Activated T-helper 9 cell treated with anti-CD3 and anti-CD28 coated beads, Interleukin-2, amount 50 U/mL, for 16 hours (primary cell): Measurements from ENCODE around the gene APBB2.
A peak's percentile ranks its signal among the peaks of the same experiment; 100 is the strongest.
"Not testable (repeated sequence)": the region's sequence is repeated elsewhere in the genome, so short reads cannot be mapped to it uniquely, and the experiment has no call there.

ENCODE experiments used
- DNase-seq: peaks from one replicate; pipeline ENCODE4 v3.0.0-alpha.2; 2020; ENCODE audit warnings: low read depth

Gene APBB2

GRCh38 chr4:40937140-40937725 is 277.1 kb downstream of the APBB2 start:
- no peak for DNase-seq

- no peak for DNase-seq
These were observed 279.7 kb downstream of the APBB2 start for GRCh38 chr4:40934676-40935075.

GRCh38 chr4:40933272-40934053 is 280.9 kb downstream of the APBB2 start:
- no peak for DNase-seq

GRCh38 chr4:40931841-40932240 is 282.5 kb downstream of the APBB2 start:
- DNase-seq, result no peak

GRCh38 chr4:40931238-40931637 is 283.1 kb downstream of the APBB2 start:
- no peak for DNase-seq

GRCh38 chr4:40927074-40927473 is 287.3 kb downstream of the APBB2 start:
- DNase-seq, result no peak

GRCh38 chr4:40924793-40925117 is 289.6 kb downstream of the APBB2 start:
- no peak for DNase-seq

GRCh38 chr4:40924096-40924792 is 290.1 kb downstream of the APBB2 start:
- peak; percentile 51 for DNase-seq

GRCh38 chr4:40923316-40924095 is 290.8 kb downstream of the APBB2 start:
- DNase-seq, result no peak

- DNase-seq, result not testable (repeated sequence)
These were observed 294.4 kb downstream of the APBB2 start for GRCh38 chr4:40919976-40920375.

GRCh38 chr4:40918330-40918729 is 296.0 kb downstream of the APBB2 start:
- DNase-seq, result no peak

GRCh38 chr4:40916880-40917279 is 297.5 kb downstream of the APBB2 start:
- peak; percentile 15 for DNase-seq

GRCh38 chr4:40916218-40916555 is 298.2 kb downstream of the APBB2 start:
- no peak for DNase-seq

GRCh38 chr4:40915318-40916217 is 298.8 kb downstream of the APBB2 start:
- DNase-seq, result no peak

GRCh38 chr4:40912460-40913184 is 301.7 kb downstream of the APBB2 start:
- no peak for DNase-seq

GRCh38 chr4:40910706-40911105 is 303.6 kb downstream of the APBB2 start:
- no peak for DNase-seq

GRCh38 chr4:40909363-40909876 is 304.9 kb downstream of the APBB2 start:
- DNase-seq, result no peak

GRCh38 chr4:40908702-40909362 is 305.5 kb downstream of the APBB2 start:
- peak; percentile 39 for DNase-seq

- DNase-seq, result no peak
These were observed 306.0 kb downstream of the APBB2 start for GRCh38 chr4:40908297-40908696.

GRCh38 chr4:40905414-40905813 is 308.9 kb downstream of the APBB2 start:
- DNase-seq, result no peak
